ENCODE results near the gene HDAC9. TPM values are rescaled to one million over a fixed set of nuclear protein-coding genes. Genes with fewer than 3 reads are reported as not detected.

Gene HDAC9
- total and polyA plus RNA-seq, 2 experiments from 2014 or later: 3.7 to 9.4 TPM

DNA sequence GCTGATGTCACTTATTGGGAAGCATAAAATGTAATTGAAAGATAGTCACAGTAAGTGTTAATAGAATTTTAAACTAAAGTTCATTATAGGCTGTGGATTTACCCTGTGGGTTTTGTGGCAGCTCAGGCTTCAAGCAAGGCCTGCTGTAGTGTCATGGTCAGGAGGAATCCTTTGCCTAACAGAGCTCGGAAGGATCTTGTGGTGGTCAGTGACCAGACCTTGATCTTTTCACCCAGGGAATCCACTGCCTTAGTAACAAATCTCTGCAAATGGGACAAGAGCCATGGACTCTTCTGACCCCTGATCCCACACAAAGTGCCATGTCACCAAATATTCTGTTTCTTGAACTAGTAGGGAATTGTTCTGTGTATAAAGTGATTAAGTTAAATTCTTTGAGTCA is 20.6 kb upstream of the HDAC9 start:
- no peak overlapping the region for H3K27ac ChIP-seq
- no peaks in the 10 kb centered on the region for H3K79me2 ChIP-seq
- TF ChIP-seq, protein P1, sequence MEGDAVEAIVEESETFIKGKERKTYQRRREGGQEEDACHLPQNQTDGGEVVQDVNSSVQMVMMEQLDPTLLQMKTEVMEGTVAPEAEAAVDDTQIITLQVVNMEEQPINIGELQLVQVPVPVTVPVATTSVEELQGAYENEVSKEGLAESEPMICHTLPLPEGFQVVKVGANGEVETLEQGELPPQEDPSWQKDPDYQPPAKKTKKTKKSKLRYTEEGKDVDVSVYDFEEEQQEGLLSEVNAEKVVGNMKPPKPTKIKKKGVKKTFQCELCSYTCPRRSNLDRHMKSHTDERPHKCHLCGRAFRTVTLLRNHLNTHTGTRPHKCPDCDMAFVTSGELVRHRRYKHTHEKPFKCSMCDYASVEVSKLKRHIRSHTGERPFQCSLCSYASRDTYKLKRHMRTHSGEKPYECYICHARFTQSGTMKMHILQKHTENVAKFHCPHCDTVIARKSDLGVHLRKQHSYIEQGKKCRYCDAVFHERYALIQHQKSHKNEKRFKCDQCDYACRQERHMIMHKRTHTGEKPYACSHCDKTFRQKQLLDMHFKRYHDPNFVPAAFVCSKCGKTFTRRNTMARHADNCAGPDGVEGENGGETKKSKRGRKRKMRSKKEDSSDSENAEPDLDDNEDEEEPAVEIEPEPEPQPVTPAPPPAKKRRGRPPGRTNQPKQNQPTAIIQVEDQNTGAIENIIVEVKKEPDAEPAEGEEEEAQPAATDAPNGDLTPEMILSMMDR (IDR thresholded peaks at IDR 0.05; ENCODE audit: poor library complexity): no peak
- TF ChIP-seq EZH2phosphoT487 (IDR thresholded peaks at IDR 0.05; ENCODE audit: low read depth, severe bottlenecking, unreplicated experiment): no peak
- no peak for TF ChIP-seq EZH2 (IDR thresholded peaks at IDR 0.05; ENCODE audit: borderline replicate concordance)
- H4K20me1 ChIP-seq (ENCODE audit: insufficient read depth, poor library complexity, severe bottlenecking): no peaks in the 10 kb centered on the region
- H2AFZ ChIP-seq: no peak overlapping the region
- DNase-seq (ENCODE audit: low spot score): no peak
- H3K4me2 ChIP-seq: no peak overlapping the region
- H3K9me2 ChIP-seq (replicated peaks; ENCODE audit: insufficient read depth): peaks cover 3% of the 10 kb centered on the region
- no peaks in the 10 kb centered on the region for H3K36me3 ChIP-seq (replicated peaks; ENCODE audit: insufficient read depth, low read depth)
- no peaks in the 10 kb centered on the region for H3K4me1 ChIP-seq (ENCODE audit: insufficient read depth)
- WGBS (ENCODE audit: low lambda C conversion rate, missing lambda C conversion rate): 92% methylated on average over 1 of the region's 1 CpG
- H3K4me3 ChIP-seq: no peak overlapping the region
- H3K9me3 ChIP-seq (ENCODE audit: low read depth): no peaks in the 10 kb centered on the region
- H3K27me3 ChIP-seq: no peaks in the 10 kb centered on the region

DNA sequence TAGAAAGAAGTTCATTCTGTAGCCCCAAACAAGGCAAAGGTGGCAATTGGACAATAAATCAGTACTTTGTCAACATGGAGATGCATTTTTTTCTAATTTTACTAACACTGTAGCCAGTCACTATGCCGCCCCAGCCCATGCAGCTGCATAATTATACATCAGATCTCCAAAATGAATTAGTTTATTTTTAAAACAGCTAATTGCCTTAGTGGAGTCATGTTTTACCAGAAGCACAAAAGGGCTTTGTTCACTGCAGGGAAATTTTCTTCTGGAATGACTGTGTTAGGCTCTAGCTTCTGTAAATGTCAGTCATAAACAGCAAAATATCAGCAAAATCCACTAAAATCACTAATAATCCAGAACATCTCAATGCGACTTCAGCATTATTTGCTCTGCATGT is 20.1 kb upstream of the HDAC9 start:
- TF ChIP-seq, protein P1 (IDR thresholded peaks at IDR 0.05; ENCODE audit: poor library complexity): no peak
- TF ChIP-seq EZH2 (IDR thresholded peaks at IDR 0.05; ENCODE audit: borderline replicate concordance): no peak
- TF ChIP-seq EZH2phosphoT487 (IDR thresholded peaks at IDR 0.05; ENCODE audit: low read depth, severe bottlenecking, unreplicated experiment): no peak
- no peak overlapping the region for H3K27ac ChIP-seq
- WGBS (ENCODE audit: low lambda C conversion rate, missing lambda C conversion rate): 95% methylated on average over 2 of the region's 2 CpGs

DNA sequence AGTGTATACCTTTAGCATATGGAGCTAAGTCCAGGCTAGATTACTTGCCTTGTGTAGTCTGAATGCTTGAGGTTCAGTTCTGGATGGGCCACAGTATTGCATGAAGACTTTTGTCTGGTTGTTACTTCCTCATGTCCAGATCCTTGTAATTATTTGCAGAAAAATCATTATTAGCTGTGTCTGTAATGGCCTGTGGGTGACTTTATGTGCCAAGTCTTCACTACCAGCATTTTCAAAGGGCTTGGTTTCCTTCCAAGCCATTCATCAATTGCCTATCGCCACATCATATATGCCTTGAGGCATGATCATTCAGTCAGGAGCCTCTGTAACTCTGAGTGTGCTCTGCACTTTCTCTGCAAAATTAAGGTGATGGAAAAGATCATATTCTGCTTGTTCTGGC is 13.8 kb upstream of the HDAC9 start:
- no peak for DNase-seq (ENCODE audit: low spot score)
- Histone ChIP-seq H2AFZ (no peak overlapping the region), H3K9me3 (ENCODE audit: low read depth) (no peaks in the 10 kb centered on the region), H3K36me3 (replicated peaks; ENCODE audit: insufficient read depth, low read depth) (no peaks in the 10 kb centered on the region), H3K4me1 (ENCODE audit: insufficient read depth) (no peaks in the 10 kb centered on the region), H4K20me1 (ENCODE audit: insufficient read depth, poor library complexity, severe bottlenecking) (no peaks in the 10 kb centered on the region), H3K27ac (no peak overlapping the region), H3K9me2 (replicated peaks; ENCODE audit: insufficient read depth) (peaks cover 3% of the 10 kb centered on the region), H3K79me2 (no peaks in the 10 kb centered on the region), H3K27me3 (no peaks in the 10 kb centered on the region), H3K4me2 (no peak overlapping the region), H3K4me3 (no peak overlapping the region)
- WGBS (ENCODE audit: low lambda C conversion rate, missing lambda C conversion rate): 88% methylated on average over 1 of the region's 1 CpG
- TF ChIP-seq EZH2 (IDR thresholded peaks at IDR 0.05; ENCODE audit: borderline replicate concordance): no peak
- TF ChIP-seq, protein P1 (IDR thresholded peaks at IDR 0.05; ENCODE audit: poor library complexity): no peak
- TF ChIP-seq EZH2phosphoT487 (IDR thresholded peaks at IDR 0.05; ENCODE audit: low read depth, severe bottlenecking, unreplicated experiment): no peak

More for the DNA sequence above, 20.1 kb upstream of the HDAC9 start:
- no peak overlapping the region for H2AFZ ChIP-seq
- H3K4me3 ChIP-seq: no peak overlapping the region
- DNase-seq (ENCODE audit: low spot score): no peak
- no peak overlapping the region for H3K4me2 ChIP-seq
- no peaks in the 10 kb centered on the region for H3K36me3 ChIP-seq (replicated peaks; ENCODE audit: insufficient read depth, low read depth)
- no peaks in the 10 kb centered on the region for H4K20me1 ChIP-seq (ENCODE audit: insufficient read depth, poor library complexity, severe bottlenecking)
- H3K9me2 ChIP-seq (replicated peaks; ENCODE audit: insufficient read depth): peaks cover 3% of the 10 kb centered on the region
- no peaks in the 10 kb centered on the region for H3K79me2 ChIP-seq
- no peaks in the 10 kb centered on the region for H3K9me3 ChIP-seq (ENCODE audit: low read depth)
- no peaks in the 10 kb centered on the region for H3K4me1 ChIP-seq (ENCODE audit: insufficient read depth)
- no peaks in the 10 kb centered on the region for H3K27me3 ChIP-seq

DNA sequence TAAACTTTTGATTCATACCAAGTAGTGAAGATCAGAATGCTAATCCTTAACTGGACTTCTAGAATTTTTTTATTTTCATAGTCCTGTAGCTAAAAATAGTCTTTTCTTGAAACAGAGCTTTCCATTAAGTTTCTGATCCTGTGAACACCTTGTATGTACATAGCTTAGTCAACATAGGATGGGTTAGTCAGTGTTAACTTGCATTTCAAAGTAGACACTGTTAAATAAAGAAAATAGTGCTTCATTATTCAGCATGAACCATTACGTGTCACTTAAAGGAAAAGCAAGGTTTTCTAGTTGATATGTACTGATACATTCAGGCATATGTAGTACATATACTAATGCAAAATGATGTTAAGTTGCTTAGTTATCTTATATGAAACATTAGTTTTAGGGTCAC is 7.5 kb upstream of the HDAC9 start:
- no peaks in the 10 kb centered on the region for H3K79me2 ChIP-seq
- H3K27ac ChIP-seq: no peak overlapping the region
- H2AFZ ChIP-seq: no peak overlapping the region
- no peak overlapping the region for H3K4me2 ChIP-seq
- H3K4me3 ChIP-seq: no peak overlapping the region
- TF ChIP-seq EZH2phosphoT487 (IDR thresholded peaks at IDR 0.05; ENCODE audit: low read depth, severe bottlenecking, unreplicated experiment) (no peak), EZH2 (IDR thresholded peaks at IDR 0.05; ENCODE audit: borderline replicate concordance) (no peak)
- TF ChIP-seq, protein P1 (IDR thresholded peaks at IDR 0.05; ENCODE audit: poor library complexity): no peak
- H3K4me1 ChIP-seq (ENCODE audit: insufficient read depth): no peaks in the 10 kb centered on the region
- H3K27me3 ChIP-seq: no peaks in the 10 kb centered on the region
- no peak for DNase-seq (ENCODE audit: low spot score)
- whole genome bisulfite sequencing (ENCODE audit: low lambda C conversion rate, missing lambda C conversion rate): 83% methylated on average over 1 of the region's 1 CpG
- no peaks in the 10 kb centered on the region for H4K20me1 ChIP-seq (ENCODE audit: insufficient read depth, poor library complexity, severe bottlenecking)
- H3K36me3 ChIP-seq (replicated peaks; ENCODE audit: insufficient read depth, low read depth): no peaks in the 10 kb centered on the region
- no peaks in the 10 kb centered on the region for H3K9me3 ChIP-seq (ENCODE audit: low read depth)
- H3K9me2 ChIP-seq (replicated peaks; ENCODE audit: insufficient read depth): no peaks in the 10 kb centered on the region

All from hepatocyte (in vitro differentiated cells).